ENCODE measurements around the gene P2RX2. TPM values are rescaled to one million over a fixed set of nuclear protein-coding genes. Genes with fewer than 3 reads are reported as not detected.
A peak's percentile ranks its signal among the peaks of the same experiment; 100 is the strongest.

The P2RX2 gene
- total RNA-seq, 1 experiment from 2014 or later, result not detected

DNA sequence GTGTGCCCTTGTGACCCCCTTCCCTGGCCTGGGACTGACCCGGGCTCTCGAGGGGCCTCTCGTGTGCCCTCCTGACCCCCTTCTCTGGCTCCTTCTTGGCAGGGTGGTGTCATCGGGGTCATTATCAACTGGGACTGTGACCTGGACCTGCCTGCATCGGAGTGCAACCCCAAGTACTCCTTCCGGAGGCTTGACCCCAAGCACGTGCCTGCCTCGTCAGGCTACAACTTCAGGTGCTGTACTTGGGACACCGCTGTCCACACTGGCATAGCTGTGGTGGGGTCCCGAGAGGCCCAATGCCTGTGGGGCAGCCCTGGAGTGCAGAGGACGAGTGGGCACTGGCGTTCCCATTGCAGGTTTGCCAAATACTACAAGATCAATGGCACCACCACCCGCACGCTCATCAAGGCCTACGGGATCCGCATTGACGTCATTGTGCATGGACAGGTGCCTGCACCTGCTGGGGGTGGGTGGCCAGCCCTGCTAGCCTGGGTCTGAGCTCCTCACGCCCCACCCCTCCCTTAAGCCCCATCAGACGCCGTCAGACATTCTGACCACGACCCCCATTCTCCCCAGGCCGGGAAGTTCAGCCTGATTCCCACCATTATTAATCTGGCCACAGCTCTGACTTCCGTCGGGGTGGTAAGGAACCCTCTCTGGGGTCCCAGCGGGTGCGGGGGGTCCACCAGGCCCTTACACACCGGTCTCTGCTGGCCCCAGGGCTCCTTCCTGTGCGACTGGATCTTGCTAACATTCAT is 2.5 kb downstream of the P2RX2 start:
- Histone ChIP-seq H3K9me3 (ENCODE audit: insufficient read depth, low read depth) (peaks cover 7% of the 10 kb centered on the region), H3F3A (ENCODE audit: insufficient read depth, low read depth) (peaks cover 32% of the 10 kb centered on the region), H2AFZ (no peak overlapping the region), H3K4me2 (no peak overlapping the region), H3K27ac (no peak overlapping the region), H3K4me1 (replicated peaks; ENCODE audit: insufficient read depth) (peaks cover 30% of the 10 kb centered on the region), H3K9me2 (ENCODE audit: insufficient read depth) (no peaks in the 10 kb centered on the region), H3K36me3 (ENCODE audit: low read depth) (no peaks in the 10 kb centered on the region), H3K79me2 (ENCODE audit: low read depth) (no peaks in the 10 kb centered on the region), H4K20me1 (ENCODE audit: insufficient read depth) (0 out of 2 replicates have a peak, but pooled peaks cover 6% of the 10 kb centered on the region), H3K4me3 (no peak overlapping the region), H3K27me3 (ENCODE audit: insufficient read depth, low read depth) (peaks cover 8% of the 10 kb centered on the region; the same call in 1 of the 2 replicates)
- ChIA-PET CTCF (no interaction called here), POLR2A (ENCODE audit: unreplicated experiment) (no interaction called here)
- TF ChIP-seq, protein P1, sequence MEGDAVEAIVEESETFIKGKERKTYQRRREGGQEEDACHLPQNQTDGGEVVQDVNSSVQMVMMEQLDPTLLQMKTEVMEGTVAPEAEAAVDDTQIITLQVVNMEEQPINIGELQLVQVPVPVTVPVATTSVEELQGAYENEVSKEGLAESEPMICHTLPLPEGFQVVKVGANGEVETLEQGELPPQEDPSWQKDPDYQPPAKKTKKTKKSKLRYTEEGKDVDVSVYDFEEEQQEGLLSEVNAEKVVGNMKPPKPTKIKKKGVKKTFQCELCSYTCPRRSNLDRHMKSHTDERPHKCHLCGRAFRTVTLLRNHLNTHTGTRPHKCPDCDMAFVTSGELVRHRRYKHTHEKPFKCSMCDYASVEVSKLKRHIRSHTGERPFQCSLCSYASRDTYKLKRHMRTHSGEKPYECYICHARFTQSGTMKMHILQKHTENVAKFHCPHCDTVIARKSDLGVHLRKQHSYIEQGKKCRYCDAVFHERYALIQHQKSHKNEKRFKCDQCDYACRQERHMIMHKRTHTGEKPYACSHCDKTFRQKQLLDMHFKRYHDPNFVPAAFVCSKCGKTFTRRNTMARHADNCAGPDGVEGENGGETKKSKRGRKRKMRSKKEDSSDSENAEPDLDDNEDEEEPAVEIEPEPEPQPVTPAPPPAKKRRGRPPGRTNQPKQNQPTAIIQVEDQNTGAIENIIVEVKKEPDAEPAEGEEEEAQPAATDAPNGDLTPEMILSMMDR (conservative IDR thresholded peaks at IDR 0.05), result no peak
- no peak for TF ChIP-seq EZH2 (IDR thresholded peaks at IDR 0.05; ENCODE audit: low read depth)
- intact Hi-C loops (cut with micrococcal nuclease; ENCODE audit: unreplicated experiment), result no loop called here
- DNase-seq, result no peak
- no TSS peak for BruUV-seq (replicated peaks)

DNA sequence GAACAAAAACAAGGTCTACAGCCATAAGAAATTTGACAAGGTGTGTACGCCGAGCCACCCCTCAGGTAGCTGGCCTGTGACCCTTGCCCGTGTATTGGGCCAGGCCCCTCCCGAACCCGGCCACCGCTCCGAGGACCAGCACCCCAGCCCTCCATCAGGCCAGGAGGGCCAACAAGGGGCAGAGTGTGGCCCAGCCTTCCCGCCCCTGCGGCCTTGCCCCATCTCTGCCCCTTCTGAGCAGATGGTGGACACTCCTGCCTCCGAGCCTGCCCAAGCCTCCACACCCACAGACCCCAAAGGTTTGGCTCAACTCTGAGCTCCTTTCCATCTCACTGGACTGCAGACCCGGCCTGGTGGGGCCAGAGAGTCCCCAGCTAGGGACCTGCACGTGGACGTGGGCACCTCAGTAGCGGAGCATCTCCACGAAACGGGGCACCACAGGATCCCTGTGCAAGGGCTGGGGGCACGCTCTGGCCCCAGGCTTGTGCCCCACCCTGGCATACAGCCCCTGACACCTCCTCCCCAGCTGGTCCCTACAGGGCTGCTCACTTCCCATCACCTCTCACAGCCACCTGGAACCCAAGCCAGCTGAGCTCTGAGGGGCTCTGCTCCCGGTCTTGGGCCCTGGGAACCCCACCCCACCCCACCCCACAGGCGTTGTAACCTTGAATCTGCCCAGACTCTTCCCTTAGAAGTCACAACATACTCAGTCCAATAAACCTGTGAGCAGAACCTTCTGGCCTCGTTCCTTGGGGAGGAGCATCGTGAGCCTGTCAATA is 3.3 kb downstream of the P2RX2 start:
- H3K79me2 ChIP-seq (ENCODE audit: low read depth), result no peaks in the 10 kb centered on the region

More for the DNA sequence above, 3.3 kb downstream of the P2RX2 start:
- Histone ChIP-seq H3K27me3 (ENCODE audit: insufficient read depth, low read depth) (0 out of 2 replicates have a peak, but pooled peaks cover under 1% of the 10 kb centered on the region), H3F3A (ENCODE audit: insufficient read depth, low read depth) (peaks cover 32% of the 10 kb centered on the region), H3K27ac (peak overlapping the region; percentile 67), H4K20me1 (ENCODE audit: insufficient read depth) (0 out of 2 replicates have a peak, but pooled peaks cover 6% of the 10 kb centered on the region), H3K4me3 (no peak overlapping the region), H3K4me1 (replicated peaks; ENCODE audit: insufficient read depth) (peaks cover 30% of the 10 kb centered on the region), H2AFZ (no peak overlapping the region), H3K36me3 (ENCODE audit: low read depth) (no peaks in the 10 kb centered on the region), H3K4me2 (peak overlapping the region; percentile 69), H3K9me3 (ENCODE audit: insufficient read depth, low read depth) (peaks cover 3% of the 10 kb centered on the region; the same call in 1 of the 2 replicates), H3K9me2 (ENCODE audit: insufficient read depth) (no peaks in the 10 kb centered on the region)
- intact Hi-C loops (cut with micrococcal nuclease; ENCODE audit: unreplicated experiment), result no loop called here
- BruUV-seq (replicated peaks), result no TSS peak
- TF ChIP-seq, protein P1 (conservative IDR thresholded peaks at IDR 0.05), result no peak
- TF ChIP-seq EZH2 (IDR thresholded peaks at IDR 0.05; ENCODE audit: low read depth), result no peak
- POLR2A ChIA-PET (ENCODE audit: unreplicated experiment), result no interaction called here
- CTCF ChIA-PET, result interaction anchor here (0.5 to 0.6 kb wide), 2 partner anchors 78 to 223 kb away, joined by 3 to 6 read pairs; no protein-coding TSS in a partner anchor
- DNase-seq, result no peak

Measured in PC-9 (cell line).